SH-SY5Y (cell line): Measurements from ENCODE around the gene MTURN.

Experiments used
- GATA2 ChIP-seq: IDR thresholded peaks from 2 replicates; pipeline ENCODE4 v1.6.1; 2011; ENCODE audit warnings: mild to moderate bottlenecking, low read depth, low read length
- GATA3 ChIP-seq: IDR thresholded peaks from 2 replicates; pipeline ENCODE4 v1.6.1; 2011; ENCODE audit warnings: low read depth, mild to moderate bottlenecking, low read length, moderate library complexity

- TF ChIP-seq GATA2 (no peak), GATA3 (no peak)
These were observed 5.7 kb downstream of the MTURN start for GRCh38 chr7:30140456-30140855.
